ENCODE results near the gene ACVR2B. TPM values are rescaled to one million over a fixed set of nuclear protein-coding genes. Genes with fewer than 3 reads are reported as not detected.

The ACVR2B gene
- polyA plus RNA-seq, 1 donor from 2014 or later = 33.3 TPM

- Histone ChIP-seq H3K9me2 (ENCODE audit: insufficient read depth, low read length) (no peaks in the 10 kb centered on the region), H3F3A (ENCODE audit: insufficient read depth, low read length, poor library complexity, severe bottlenecking) (no peaks in the 10 kb centered on the region), H3K9me3 (ENCODE audit: low read length) (no peaks in the 10 kb centered on the region), H3K4me2 (ENCODE audit: low read length) (no peak overlapping the region), H3K4me3 (ENCODE audit: low read length) (peak overlapping the region; percentile 96), H2AFZ (ENCODE audit: low read depth, low read length) (no peak overlapping the region), H3K9ac (ENCODE audit: low read length) (peak overlapping the region; percentile 97), H3K27ac (ENCODE audit: low read length) (peak overlapping the region; percentile 94), H3K36me3 (ENCODE audit: insufficient read depth, low read length) (no peaks in the 10 kb centered on the region), H3K27me3 (ENCODE audit: insufficient read depth, low read depth, low read length) (no peaks in the 10 kb centered on the region), H4K20me1 (ENCODE audit: insufficient read depth) (peaks cover 20% of the 10 kb centered on the region), H3K79me2 (replicated peaks; ENCODE audit: insufficient read depth, low read length) (peaks cover 40% of the 10 kb centered on the region)
- TF ChIP-seq, protein P1, sequence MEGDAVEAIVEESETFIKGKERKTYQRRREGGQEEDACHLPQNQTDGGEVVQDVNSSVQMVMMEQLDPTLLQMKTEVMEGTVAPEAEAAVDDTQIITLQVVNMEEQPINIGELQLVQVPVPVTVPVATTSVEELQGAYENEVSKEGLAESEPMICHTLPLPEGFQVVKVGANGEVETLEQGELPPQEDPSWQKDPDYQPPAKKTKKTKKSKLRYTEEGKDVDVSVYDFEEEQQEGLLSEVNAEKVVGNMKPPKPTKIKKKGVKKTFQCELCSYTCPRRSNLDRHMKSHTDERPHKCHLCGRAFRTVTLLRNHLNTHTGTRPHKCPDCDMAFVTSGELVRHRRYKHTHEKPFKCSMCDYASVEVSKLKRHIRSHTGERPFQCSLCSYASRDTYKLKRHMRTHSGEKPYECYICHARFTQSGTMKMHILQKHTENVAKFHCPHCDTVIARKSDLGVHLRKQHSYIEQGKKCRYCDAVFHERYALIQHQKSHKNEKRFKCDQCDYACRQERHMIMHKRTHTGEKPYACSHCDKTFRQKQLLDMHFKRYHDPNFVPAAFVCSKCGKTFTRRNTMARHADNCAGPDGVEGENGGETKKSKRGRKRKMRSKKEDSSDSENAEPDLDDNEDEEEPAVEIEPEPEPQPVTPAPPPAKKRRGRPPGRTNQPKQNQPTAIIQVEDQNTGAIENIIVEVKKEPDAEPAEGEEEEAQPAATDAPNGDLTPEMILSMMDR (IDR thresholded peaks at IDR 0.05; ENCODE audit: poor library complexity, severe bottlenecking) = no peak
- TF ChIP-seq EP300 (conservative IDR thresholded peaks at IDR 0.05; ENCODE audit: poor library complexity, severe bottlenecking) = no peak
- TF ChIP-seq RAD21 (conservative IDR thresholded peaks at IDR 0.05) = no peak
- no peak for TF ChIP-seq MXI1 (conservative IDR thresholded peaks at IDR 0.05; ENCODE audit: poor library complexity, severe bottlenecking)
- no peak for TF ChIP-seq REST (IDR thresholded peaks at IDR 0.05; ENCODE audit: borderline replicate concordance)
- no peak for TF ChIP-seq SMC3 (conservative IDR thresholded peaks at IDR 0.05; ENCODE audit: poor library complexity)
- no peak for TF ChIP-seq TAF1 (IDR thresholded peaks at IDR 0.05; ENCODE audit: low read depth)
- TF ChIP-seq EZH2 (IDR thresholded peaks at IDR 0.05; ENCODE audit: borderline replicate concordance, insufficient read depth, low read length, poor library complexity, severe bottlenecking) = no peak
- TF ChIP-seq POLR2AphosphoS5 (IDR thresholded peaks at IDR 0.05) = no peak
Measured at GRCh38 chr3:38453913-38454177, 155 bp downstream of the ACVR2B start.

- Histone ChIP-seq H3K9ac (ENCODE audit: low read length) (peak overlapping the region; percentile 97), H4K20me1 (ENCODE audit: insufficient read depth) (peaks cover 20% of the 10 kb centered on the region), H3K79me2 (replicated peaks; ENCODE audit: insufficient read depth, low read length) (peaks cover 45% of the 10 kb centered on the region), H3K4me2 (ENCODE audit: low read length) (peak overlapping the region; percentile 51), H3K9me3 (ENCODE audit: low read length) (no peaks in the 10 kb centered on the region), H3K9me2 (ENCODE audit: insufficient read depth, low read length) (no peaks in the 10 kb centered on the region), H2AFZ (ENCODE audit: low read depth, low read length) (peak overlapping the region; percentile 58), H3K27ac (ENCODE audit: low read length) (peak overlapping the region; percentile 94), H3F3A (ENCODE audit: insufficient read depth, low read length, poor library complexity, severe bottlenecking) (no peaks in the 10 kb centered on the region), H3K27me3 (ENCODE audit: insufficient read depth, low read depth, low read length) (no peaks in the 10 kb centered on the region), H3K36me3 (ENCODE audit: insufficient read depth, low read length) (no peaks in the 10 kb centered on the region), H3K4me3 (ENCODE audit: low read length) (peak overlapping the region; percentile 96)
- no peak for TF ChIP-seq EZH2 (IDR thresholded peaks at IDR 0.05; ENCODE audit: borderline replicate concordance, insufficient read depth, low read length, poor library complexity, severe bottlenecking)
- TF ChIP-seq, protein P1 (IDR thresholded peaks at IDR 0.05; ENCODE audit: poor library complexity, severe bottlenecking) = peak; percentile 11
- peak; percentile 4 for TF ChIP-seq POLR2AphosphoS5 (IDR thresholded peaks at IDR 0.05)
- TF ChIP-seq REST (IDR thresholded peaks at IDR 0.05; ENCODE audit: borderline replicate concordance) = peak; percentile 17
- TF ChIP-seq TAF1 (IDR thresholded peaks at IDR 0.05; ENCODE audit: low read depth) = peak; percentile 10
- no peak for TF ChIP-seq MXI1 (conservative IDR thresholded peaks at IDR 0.05; ENCODE audit: poor library complexity, severe bottlenecking)
- no peak for TF ChIP-seq RAD21 (conservative IDR thresholded peaks at IDR 0.05)
- no peak for TF ChIP-seq SMC3 (conservative IDR thresholded peaks at IDR 0.05; ENCODE audit: poor library complexity)
- TF ChIP-seq EP300 (conservative IDR thresholded peaks at IDR 0.05; ENCODE audit: poor library complexity, severe bottlenecking) = no peak
Measured at GRCh38 chr3:38454178-38454883, 641 bp downstream of the ACVR2B start.
